ENCODE results near the gene ICAM4. TPM values are rescaled to one million over a fixed set of nuclear protein-coding genes. Genes with fewer than 3 reads are reported as not detected.

The ICAM4 gene
- total and polyA plus RNA-seq, 9 of the 15 experiments (the other 6 are each of a cell fraction or from before 2014, with no cell fraction given) = 14.1 to 86.1 (median 29.6) TPM

DNA sequence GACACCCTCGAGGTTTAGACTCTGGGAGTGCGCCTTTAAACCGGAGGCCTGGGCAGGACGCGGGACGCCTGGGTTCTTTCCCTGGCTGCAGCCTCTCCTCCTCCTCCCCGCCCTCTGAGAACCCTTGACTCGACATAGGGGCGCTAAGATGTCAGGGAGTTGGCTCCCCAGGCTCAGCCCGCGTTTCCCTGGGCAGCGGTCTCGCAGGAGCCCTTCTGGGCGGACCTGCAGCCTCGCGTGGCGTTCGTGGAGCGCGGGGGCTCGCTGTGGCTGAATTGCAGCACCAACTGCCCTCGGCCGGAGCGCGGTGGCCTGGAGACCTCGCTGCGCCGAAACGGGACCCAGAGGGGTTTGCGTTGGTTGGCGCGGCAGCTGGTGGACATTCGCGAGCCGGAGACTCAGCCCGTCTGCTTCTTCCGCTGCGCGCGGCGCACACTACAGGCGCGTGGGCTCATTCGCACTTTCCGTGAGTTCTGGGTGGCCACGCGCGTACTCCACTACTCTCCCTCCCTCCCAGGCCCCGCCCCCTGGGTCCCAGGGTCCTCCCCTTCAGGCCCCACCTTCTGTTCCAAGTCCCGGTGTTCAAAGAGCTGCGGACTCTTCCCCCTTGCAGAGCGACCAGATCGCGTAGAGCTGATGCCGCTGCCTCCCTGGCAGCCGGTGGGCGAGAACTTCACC lies 4.3 kb downstream of the ICAM4 start (continued):
- TF ChIP-seq ZC3H11A (IDR thresholded peaks at IDR 0.05; ENCODE audit: low read depth, low read length) = 0 out of 2 replicates have a peak, but pooled peaks have one; percentile 10
- TF ChIP-seq, protein P1, sequence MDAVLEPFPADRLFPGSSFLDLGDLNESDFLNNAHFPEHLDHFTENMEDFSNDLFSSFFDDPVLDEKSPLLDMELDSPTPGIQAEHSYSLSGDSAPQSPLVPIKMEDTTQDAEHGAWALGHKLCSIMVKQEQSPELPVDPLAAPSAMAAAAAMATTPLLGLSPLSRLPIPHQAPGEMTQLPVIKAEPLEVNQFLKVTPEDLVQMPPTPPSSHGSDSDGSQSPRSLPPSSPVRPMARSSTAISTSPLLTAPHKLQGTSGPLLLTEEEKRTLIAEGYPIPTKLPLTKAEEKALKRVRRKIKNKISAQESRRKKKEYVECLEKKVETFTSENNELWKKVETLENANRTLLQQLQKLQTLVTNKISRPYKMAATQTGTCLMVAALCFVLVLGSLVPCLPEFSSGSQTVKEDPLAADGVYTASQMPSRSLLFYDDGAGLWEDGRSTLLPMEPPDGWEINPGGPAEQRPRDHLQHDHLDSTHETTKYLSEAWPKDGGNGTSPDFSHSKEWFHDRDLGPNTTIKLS (IDR thresholded peaks at IDR 0.05; ENCODE audit: borderline replicate concordance, low read depth) = 0 out of 2 replicates have a peak, but pooled peaks have one; percentile 11
- TF ChIP-seq EP300 (IDR thresholded peaks at IDR 0.05; ENCODE audit: low read length) = 0 out of 2 replicates have a peak, but pooled peaks have one; percentile 3
- peak; percentile 85 for TF ChIP-seq KAT7 (CRISPR knock-in tag; IDR thresholded peaks at IDR 0.05; ENCODE audit: borderline replicate concordance)
- no peak for TF ChIP-seq ZNF140 (CRISPR knock-in tag; IDR thresholded peaks at IDR 0.05)
- no peak for TF ChIP-seq ARNT (IDR thresholded peaks at IDR 0.05)
- TF ChIP-seq HOXB6 (CRISPR knock-in tag; IDR thresholded peaks at IDR 0.05; ENCODE audit: borderline replicate concordance) = no peak
- TF ChIP-seq, protein P2, sequence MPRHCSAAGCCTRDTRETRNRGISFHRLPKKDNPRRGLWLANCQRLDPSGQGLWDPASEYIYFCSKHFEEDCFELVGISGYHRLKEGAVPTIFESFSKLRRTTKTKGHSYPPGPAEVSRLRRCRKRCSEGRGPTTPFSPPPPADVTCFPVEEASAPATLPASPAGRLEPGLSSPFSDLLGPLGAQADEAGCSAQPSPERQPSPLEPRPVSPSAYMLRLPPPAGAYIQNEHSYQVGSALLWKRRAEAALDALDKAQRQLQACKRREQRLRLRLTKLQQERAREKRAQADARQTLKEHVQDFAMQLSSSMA (CRISPR knock-in tag; IDR thresholded peaks at IDR 0.05) = no peak
- 0 out of 2 replicates have a peak, but pooled peaks have one; percentile 29 for TF ChIP-seq CREM (IDR thresholded peaks at IDR 0.05; ENCODE audit: low read depth)
- TF ChIP-seq YY1 (IDR thresholded peaks at IDR 0.05; ENCODE audit: borderline replicate concordance in 1 of 3, control insufficient read depth in 1 of 3, extremely low read depth in 1 of 3, insufficient read depth in 3 of 3, insufficient read length in 1 of 3, insufficient replicate concordance in 2 of 3, low read depth in 1 of 3, low read length in 2 of 3) = peak in 1 of 3 experiments; percentile 49
- TF ChIP-seq, protein P3, sequence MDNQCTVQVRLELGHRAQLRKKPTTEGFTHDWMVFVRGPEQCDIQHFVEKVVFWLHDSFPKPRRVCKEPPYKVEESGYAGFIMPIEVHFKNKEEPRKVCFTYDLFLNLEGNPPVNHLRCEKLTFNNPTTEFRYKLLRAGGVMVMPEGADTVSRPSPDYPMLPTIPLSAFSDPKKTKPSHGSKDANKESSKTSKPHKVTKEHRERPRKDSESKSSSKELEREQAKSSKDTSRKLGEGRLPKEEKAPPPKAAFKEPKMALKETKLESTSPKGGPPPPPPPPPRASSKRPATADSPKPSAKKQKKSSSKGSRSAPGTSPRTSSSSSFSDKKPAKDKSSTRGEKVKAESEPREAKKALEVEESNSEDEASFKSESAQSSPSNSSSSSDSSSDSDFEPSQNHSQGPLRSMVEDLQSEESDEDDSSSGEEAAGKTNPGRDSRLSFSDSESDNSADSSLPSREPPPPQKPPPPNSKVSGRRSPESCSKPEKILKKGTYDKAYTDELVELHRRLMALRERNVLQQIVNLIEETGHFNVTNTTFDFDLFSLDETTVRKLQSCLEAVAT (IDR thresholded peaks at IDR 0.05) = no peak
- TF ChIP-seq JUNB (CRISPR knock-in tag; conservative IDR thresholded peaks at IDR 0.05) = no peak
- no peak for TF ChIP-seq ZNF785 (CRISPR knock-in tag; IDR thresholded peaks at IDR 0.05)
- TF ChIP-seq, protein P4, sequence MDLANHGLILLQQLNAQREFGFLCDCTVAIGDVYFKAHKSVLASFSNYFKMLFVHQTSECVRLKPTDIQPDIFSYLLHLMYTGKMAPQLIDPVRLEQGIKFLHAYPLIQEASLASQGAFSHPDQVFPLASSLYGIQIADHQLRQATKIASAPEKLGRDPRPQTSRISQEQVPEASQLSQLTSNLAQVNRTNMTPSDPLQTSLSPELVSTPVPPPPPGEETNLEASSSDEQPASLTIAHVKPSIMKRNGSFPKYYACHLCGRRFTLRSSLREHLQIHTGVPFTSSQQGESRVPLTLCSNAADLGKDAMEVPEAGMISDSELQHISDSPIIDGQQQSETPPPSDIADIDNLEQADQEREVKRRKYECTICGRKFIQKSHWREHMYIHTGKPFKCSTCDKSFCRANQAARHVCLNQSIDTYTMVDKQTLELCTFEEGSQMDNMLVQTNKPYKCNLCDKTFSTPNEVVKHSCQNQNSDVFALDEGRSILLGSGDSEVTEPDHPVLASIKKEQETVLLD (IDR thresholded peaks at IDR 0.05) = peak; percentile 76; the same call in 1 of the 2 replicates
- TF ChIP-seq, protein P5, sequence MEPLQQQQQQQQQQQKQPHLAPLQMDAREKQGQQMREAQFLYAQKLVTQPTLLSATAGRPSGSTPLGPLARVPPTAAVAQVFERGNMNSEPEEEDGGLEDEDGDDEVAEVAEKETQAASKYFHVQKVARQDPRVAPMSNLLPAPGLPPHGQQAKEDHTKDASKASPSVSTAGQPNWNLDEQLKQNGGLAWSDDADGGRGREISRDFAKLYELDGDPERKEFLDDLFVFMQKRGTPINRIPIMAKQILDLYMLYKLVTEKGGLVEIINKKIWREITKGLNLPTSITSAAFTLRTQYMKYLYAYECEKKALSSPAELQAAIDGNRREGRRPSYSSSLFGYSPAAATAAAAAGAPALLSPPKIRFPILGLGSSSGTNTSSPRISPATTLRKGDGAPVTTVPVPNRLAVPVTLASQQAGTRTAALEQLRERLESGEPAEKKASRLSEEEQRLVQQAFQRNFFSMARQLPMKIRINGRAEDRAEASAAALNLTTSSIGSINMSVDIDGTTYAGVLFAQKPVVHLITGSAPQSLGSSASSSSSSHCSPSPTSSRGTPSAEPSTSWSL (CRISPR knock-in tag; IDR thresholded peaks at IDR 0.05; ENCODE audit: borderline replicate concordance) = no peak
- TF ChIP-seq SMARCC2 (IDR thresholded peaks at IDR 0.05; ENCODE audit: low read depth) = no peak
- no peak for TF ChIP-seq ZNF23 (CRISPR knock-in tag; IDR thresholded peaks at IDR 0.05)
- 0 out of 2 replicates have a peak, but pooled peaks have one; percentile 14 for TF ChIP-seq CBX1 (IDR thresholded peaks at IDR 0.05; ENCODE audit: low read depth)
- no peak for TF ChIP-seq ZC3H4 (CRISPR knock-in tag; IDR thresholded peaks at IDR 0.05; ENCODE audit: borderline replicate concordance)
- no peak for TF ChIP-seq ZNF311 (CRISPR knock-in tag; IDR thresholded peaks at IDR 0.05)
- TF ChIP-seq ADNP (tag; IDR thresholded peaks at IDR 0.05) = no peak
